Endothelial cell of umbilical vein (primary cell): ENCODE results near the gene KIAA2012. TPM values are rescaled to one million over a fixed set of nuclear protein-coding genes. Genes with fewer than 3 reads are reported as not detected.

ENCODE experiments used
- BruUV-seq: library from RNA; stranded (reverse); fragments of 400-500 nt; replicated peaks from 2 replicates; lab custom pipeline; 2021; lab: Mats Ljungman, UMichigan
- CTCF ChIA-PET: fragments of 300-600, 350-600 bp; sonication (Branson Sonifier 250); formaldehyde crosslinking; loops from one replicate; lab custom pipeline; 2021; ENCODE audit warnings: antibody characterized with exemption, inconsistent platforms; lab: Charles Lee
- POLR2A ChIA-PET: fragments of 300-600, 350-600 bp; sonication (Branson Sonifier 250); formaldehyde crosslinking; loops from one replicate; lab custom pipeline; 2021; ENCODE audit warnings: antibody characterized with exemption, inconsistent platforms; lab: Charles Lee
- DNase-seq: peaks from one replicate; pipeline ENCODE4 v3.0.0-alpha.2; 2011; ENCODE audit warnings: low read depth, low spot score
- FAIRE-seq: peaks from 2 replicates; lab custom pipeline; 2011; peaks lifted over from hg19 to GRCh38; lab: Jason Lieb, UNC
- H2AFZ ChIP-seq: 2 replicates; pipeline ENCODE4 v1.6.0; 2012; ENCODE audit warnings: low read depth, low read length, control low read depth, inconsistent platforms
- H3K27ac ChIP-seq: 2 replicates; pipeline ENCODE4 v1.5.1; 2011; ENCODE audit warnings: low read depth, mild to moderate bottlenecking, control low read depth, low read length, moderate library complexity; ENCODE audit not compliant: insufficient read depth
- H3K27me3 ChIP-seq, 2 experiments: 2 replicates each; pipeline versions ENCODE4 v1.6.0 to v1.6.1; 2011; ENCODE audit warnings: low read length in 2 of 2, mixed read lengths in 1 of 2; ENCODE audit not compliant: control insufficient read depth in 2 of 2, insufficient read depth in 2 of 2
- H3K36me3 ChIP-seq, 2 experiments: 2 replicates in 1 of 2; 3 replicates in 1 of 2; pipeline ENCODE4 v1.5.1; 2011; ENCODE audit warnings: low read length in 2 of 2, mild to moderate bottlenecking in 1 of 2, moderate library complexity in 1 of 2; ENCODE audit not compliant: control insufficient read depth in 2 of 2, insufficient read depth in 2 of 2; ENCODE audit errors: extremely low read depth in 1 of 2
- H3K4me1 ChIP-seq: 3 replicates; pipeline ENCODE4 v1.5.1; 2011; ENCODE audit warnings: mild to moderate bottlenecking, low read length; ENCODE audit not compliant: control insufficient read depth, insufficient read depth; ENCODE audit errors: extremely low read depth
- H3K4me2 ChIP-seq: 2 replicates; pipeline ENCODE4 v1.6.1; 2011; ENCODE audit warnings: low read length, control low read depth, mixed read lengths; ENCODE audit not compliant: insufficient read depth
- H3K4me3 ChIP-seq, 3 experiments: fragments of 200-600 bp in 1 of 3; sonication (generic), shearing (Covaris generic) in 1 of 3; replicated peaks in 1 of 3; 2 replicates each; pipeline ENCODE4 v1.5.1; 2011 to 2016; ENCODE audit warnings: control low read depth in 3 of 3, low read length in 3 of 3, mild to moderate bottlenecking in 2 of 3, inconsistent platforms in 1 of 3, low read depth in 1 of 3, moderate library complexity in 1 of 3; ENCODE audit not compliant: insufficient read depth in 1 of 3
- H3K79me2 ChIP-seq: 2 replicates; pipeline ENCODE4 v1.6.0; 2012; ENCODE audit warnings: low read length, inconsistent platforms; ENCODE audit not compliant: control insufficient read depth, insufficient read depth
- H3K9ac ChIP-seq: replicated peaks from 2 replicates; pipeline ENCODE3; 2011; ENCODE audit warnings: low read length, control low read depth; ENCODE audit not compliant: insufficient read depth; ENCODE audit errors: extremely low read depth
- H3K9me1 ChIP-seq: replicated peaks from 3 replicates; pipeline ENCODE4 v1.6.0; 2011; ENCODE audit warnings: mild to moderate bottlenecking, low read length; ENCODE audit not compliant: control insufficient read depth, insufficient read depth; ENCODE audit errors: extremely low read depth
- H3K9me3 ChIP-seq: replicated peaks from 2 replicates; pipeline ENCODE4 v1.5.1; 2012; ENCODE audit warnings: low read length, inconsistent platforms; ENCODE audit not compliant: control insufficient read depth, insufficient read depth
- H4K20me1 ChIP-seq: replicated peaks from 2 replicates; pipeline ENCODE3; 2011; ENCODE audit warnings: mild to moderate bottlenecking, low read length; ENCODE audit not compliant: control insufficient read depth, insufficient read depth; ENCODE audit errors: extremely low read depth
- CTCF ChIP-seq, 2 donors: IDR thresholded peaks; 1 replicate in 1 of 2; 2 replicates in 1 of 2; pipeline ENCODE4 v1.5.1; 2011; ENCODE audit warnings: low read length in 2 of 2, mild to moderate bottlenecking in 2 of 2, moderate library complexity in 2 of 2, control low read depth in 1 of 2, inconsistent platforms in 1 of 2, low read depth in 1 of 2; ENCODE audit not compliant: insufficient read depth in 1 of 2; ENCODE audit errors: extremely low read depth in 1 of 2
- EZH2 ChIP-seq: IDR thresholded peaks from 2 replicates; pipeline ENCODE4 v1.6.1; 2012; ENCODE audit warnings: borderline replicate concordance, low read depth, mild to moderate bottlenecking, moderate library complexity, low read length, inconsistent platforms; ENCODE audit not compliant: severe bottlenecking
- FOS ChIP-seq: IDR thresholded peaks from 2 replicates; pipeline ENCODE4 v1.6.1; 2011; ENCODE audit warnings: mild to moderate bottlenecking, low read length, moderate library complexity, borderline replicate concordance; ENCODE audit not compliant: insufficient read depth
- GATA2 ChIP-seq: IDR thresholded peaks from 2 replicates; pipeline ENCODE4 v1.7.0; 2011; ENCODE audit warnings: low read depth, mild to moderate bottlenecking, moderate library complexity, mixed read lengths, low read length; ENCODE audit not compliant: insufficient read length, insufficient read depth
- JUN ChIP-seq: IDR thresholded peaks from 2 replicates; pipeline ENCODE4 v1.6.1; 2011; ENCODE audit warnings: borderline replicate concordance, low read depth; ENCODE audit not compliant: insufficient read length, insufficient read depth
- MYC ChIP-seq: IDR thresholded peaks from one replicate; pipeline ENCODE4 v1.6.1; 2011; ENCODE audit warnings: mild to moderate bottlenecking, low read depth, low read length
- POLR2A ChIP-seq: IDR thresholded peaks from 2 replicates; pipeline ENCODE4 v1.6.1; 2012; ENCODE audit warnings: low read depth, mild to moderate bottlenecking, control low read depth, low read length
- POLR2AphosphoS5 ChIP-seq: IDR thresholded peaks from 2 replicates; pipeline ENCODE4 v1.6.1; 2012; ENCODE audit warnings: low read depth, mild to moderate bottlenecking, control low read depth, low read length, moderate library complexity; ENCODE audit not compliant: insufficient read depth
- dilution Hi-C: fragments of 300-500 bp; cut with MboI; formaldehyde crosslinking; loops from one replicate; pipeline ENCODE4 v1.15.0; 2019; ENCODE audit warnings: low sequenced_read_pairs; ENCODE audit not compliant: extremely low pct_ligation_motif_present
- intact Hi-C: fragments of 100-400 bp; cut with micrococcal nuclease; formaldehyde crosslinking; loops from one replicate; pipeline ENCODE4 v1.10.0; 2022
- polyA plus RNA-seq, 4 experiments: library from polyadenylated mRNA; depleted of rRNA in 3 of 4; stranded (reverse) in 3 of 4; unstranded in 1 of 4; fragments of >200 nt; gene quantifications; 2 replicates each; pipeline versions ENCODE4 v1.2.1 to v1.2.3, GENCODE V29; 2011 to 2012; ENCODE audit warnings: missing spikeins in 1 of 4
- total RNA-seq: library from RNA; stranded (reverse); gene quantifications from 2 replicates; pipeline ENCODE4 v1.2.3, GENCODE V29; 2021
- TF ChIP-seq, protein P1 (sequence below): IDR thresholded peaks from 2 replicates; pipeline ENCODE4 v1.6.1; 2011; ENCODE audit not compliant: insufficient read depth, insufficient read length

KIAA2012 gene
- total and polyA plus RNA-seq, 2 donors (not counting 3 experiments of a cell fraction or from before 2014, with no cell fraction given) = not detected

GRCh38 chr2:202149936-202150335, 76.9 kb downstream of the KIAA2012 start:
- CTCF ChIA-PET = interaction anchor here (1.4 kb wide), 1 partner anchor 30 kb away, joined by 3 read pairs; no protein-coding TSS in a partner anchor
- POLR2A ChIA-PET = no interaction called here

More at GRCh38 chr2:202149936-202150335, 76.9 kb downstream of the KIAA2012 start:
- no peak for TF ChIP-seq MYC
- no peak for TF ChIP-seq JUN
- no peak for TF ChIP-seq POLR2A
- TF ChIP-seq GATA2 = no peak
- no peak for TF ChIP-seq POLR2AphosphoS5
- TF ChIP-seq, protein P1, sequence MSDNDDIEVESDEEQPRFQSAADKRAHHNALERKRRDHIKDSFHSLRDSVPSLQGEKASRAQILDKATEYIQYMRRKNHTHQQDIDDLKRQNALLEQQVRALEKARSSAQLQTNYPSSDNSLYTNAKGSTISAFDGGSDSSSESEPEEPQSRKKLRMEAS = no peak
- TF ChIP-seq EZH2 = no peak
- TF ChIP-seq FOS = no peak
- no peak for TF ChIP-seq CTCF (IDR thresholded peaks at IDR 0.05; ENCODE audit: extremely low read depth in 1 of 2, insufficient read depth in 1 of 2, low read depth in 1 of 2, low read length in 2 of 2)
- intact Hi-C loops (no loop called here), dilution Hi-C loops (no loop called here)
- Histone ChIP-seq H3K9ac (no peak overlapping the region), H4K20me1 (no peaks in the 10 kb centered on the region), H3K4me3 (no peak overlapping the region), H3K27me3 (peaks cover 20 to 36% of the 10 kb centered on the region in 2 experiments), H3K4me1 (no peaks in the 10 kb centered on the region), H3K27ac (no peak overlapping the region), H3K79me2 (no peaks in the 10 kb centered on the region), H3K9me1 (no peaks in the 10 kb centered on the region), H3K4me2 (no peak overlapping the region), H2AFZ (no peak overlapping the region), H3K9me3 (no peaks in the 10 kb centered on the region), H3K36me3 (no peaks in the 10 kb centered on the region)
- FAIRE-seq (no peak), DNase-seq (no peak)
- no TSS peak for BruUV-seq
